CD14-positive monocyte (primary cell): ENCODE measurements around the gene XKR7. TPM values are rescaled to one million over a fixed set of nuclear protein-coding genes. Genes with fewer than 3 reads are reported as not detected.
A peak's percentile ranks its signal among the peaks of the same experiment; 100 is the strongest.

Source experiments
- DNase-seq, 3 donors: peaks; one replicate each; pipeline ENCODE4 v3.0.0-alpha.2; 2011 to 2022
- H2AFZ ChIP-seq: 2 replicates; pipeline ENCODE4 v1.6.0; 2012; ENCODE audit warnings: mild to moderate bottlenecking, low read depth, low read length, inconsistent platforms; ENCODE audit not compliant: insufficient read depth, poor library complexity, severe bottlenecking
- H3K27ac ChIP-seq, 2 donors: 1 replicate in 1 of 2; 2 replicates in 1 of 2; pipeline ENCODE4 v1.5.1; 2012 to 2013; ENCODE audit warnings: low read length in 2 of 2, control low read depth in 1 of 2, inconsistent platforms in 1 of 2, low read depth in 1 of 2, mild to moderate bottlenecking in 1 of 2
- H3K27me3 ChIP-seq, 2 donors: one replicate each; pipeline versions ENCODE4 v1.6.0 to v1.6.1; 2011 to 2013; ENCODE audit warnings: low read length in 2 of 2; ENCODE audit not compliant: control insufficient read depth in 2 of 2, insufficient read depth in 2 of 2
- H3K36me3 ChIP-seq, 2 donors: replicated peaks in 1 of 2; 1 replicate in 1 of 2; 2 replicates in 1 of 2; pipeline versions ENCODE4 v1.5.1 to v1.6.1; 2012 to 2013; ENCODE audit warnings: low read length in 2 of 2, control low read depth in 1 of 2, inconsistent platforms in 1 of 2, mild to moderate bottlenecking in 1 of 2; ENCODE audit not compliant: insufficient read depth in 2 of 2, control insufficient read depth in 1 of 2
- H3K4me1 ChIP-seq, 2 donors: 1 replicate in 1 of 2; 2 replicates in 1 of 2; pipeline versions ENCODE4 v1.5.1 to v1.6.1; 2012 to 2013; ENCODE audit warnings: low read length in 2 of 2, control low read depth in 1 of 2, inconsistent platforms in 1 of 2, mild to moderate bottlenecking in 1 of 2, moderate library complexity in 1 of 2; ENCODE audit not compliant: insufficient read depth in 2 of 2, control insufficient read depth in 1 of 2
- H3K4me2 ChIP-seq: replicated peaks from 2 replicates; pipeline ENCODE3; 2012; ENCODE audit warnings: low read length, moderate library complexity, mild to moderate bottlenecking; ENCODE audit not compliant: poor library complexity, severe bottlenecking; ENCODE audit errors: extremely low read depth
- H3K4me3 ChIP-seq, 3 experiments: fragments of 200-600 bp in 1 of 3; sonication (generic) in 1 of 3; replicated peaks in 1 of 3; 1 replicate in 2 of 3; 2 replicates in 1 of 3; pipeline ENCODE4 v1.5.1; 2011 to 2013; ENCODE audit warnings: low read length in 3 of 3, mild to moderate bottlenecking in 3 of 3, control low read depth in 2 of 3, low read depth in 2 of 3, inconsistent platforms in 1 of 3, moderate library complexity in 1 of 3
- H3K79me2 ChIP-seq: 2 replicates; pipeline ENCODE4 v1.6.0; 2012; ENCODE audit warnings: mild to moderate bottlenecking, control low read depth, inconsistent platforms, low read length, moderate library complexity; ENCODE audit not compliant: insufficient read depth
- H3K9ac ChIP-seq: 2 replicates; pipeline ENCODE4 v1.6.0; 2017; ENCODE audit warnings: low read length, mild to moderate bottlenecking; ENCODE audit not compliant: insufficient read depth, poor library complexity, severe bottlenecking
- H3K9me3 ChIP-seq, 2 donors: replicated peaks in 1 of 2; 1 replicate in 1 of 2; 2 replicates in 1 of 2; pipeline versions ENCODE4 v1.5.1 to v1.6.1; 2012 to 2013; ENCODE audit warnings: low read length in 2 of 2, control low read depth in 1 of 2; ENCODE audit not compliant: control insufficient read depth in 1 of 2, insufficient read depth in 1 of 2
- H4K20me1 ChIP-seq: 2 replicates; pipeline ENCODE4 v1.6.0; 2012; ENCODE audit warnings: mild to moderate bottlenecking, low read length, control low read depth, moderate library complexity; ENCODE audit not compliant: insufficient read depth
- H3K27ac Mint-ChIP-seq, 7 donors: one replicate each; pipeline ENCODE4 v1.8.0; 2020; ENCODE audit warnings: mild to moderate bottlenecking in 7 of 7, mixed read lengths in 7 of 7, moderate library complexity in 6 of 7, inconsistent platforms in 2 of 7
- H3K27me3 Mint-ChIP-seq, 3 donors: one replicate each; pipeline ENCODE4 v1.8.0; 2021 to 2022; ENCODE audit warnings: low read depth in 3 of 3, mild to moderate bottlenecking in 3 of 3, mixed read lengths in 3 of 3, moderate library complexity in 3 of 3, inconsistent platforms in 1 of 3
- H3K36me3 Mint-ChIP-seq, 2 donors: one replicate each; pipeline ENCODE4 v1.8.0; 2020; ENCODE audit warnings: mixed read lengths in 2 of 2, inconsistent platforms in 1 of 2, mild to moderate bottlenecking in 1 of 2
- H3K4me1 Mint-ChIP-seq: one replicate; pipeline ENCODE4 v1.8.0; 2020; ENCODE audit warnings: mild to moderate bottlenecking, mixed read lengths
- H3K4me3 Mint-ChIP-seq, 2 donors: one replicate each; pipeline ENCODE4 v1.8.0; 2020; ENCODE audit warnings: mild to moderate bottlenecking in 2 of 2, mixed read lengths in 2 of 2, moderate library complexity in 1 of 2
- H3K9me3 Mint-ChIP-seq, 7 donors: one replicate each; pipeline ENCODE4 v1.8.0; 2020 to 2022; ENCODE audit warnings: mixed read lengths in 7 of 7, mild to moderate bottlenecking in 6 of 7, moderate library complexity in 6 of 7, inconsistent platforms in 2 of 7
- WGBS: methylation state at CpG from one replicate; pipeline ENCODE4 v1.1.5; 2013; ENCODE audit warnings: missing lambda C conversion rate; ENCODE audit not compliant: insufficient coverage; 5-methylcytosine and 5-hydroxymethylcytosine counted together
- intact Hi-C, 2 donors: fragments of 100-400 bp; cut with micrococcal nuclease; formaldehyde crosslinking; loops; one replicate each; pipeline versions ENCODE4 v1.15.0 to v1.15.1; 2023
- polyA minus RNA-seq: library from RNA; depleted of rRNA, polyadenylated mRNA; stranded (reverse); fragments of >200 nt; gene quantifications from 2 replicates; pipeline ENCODE4 v1.2.3, GENCODE V29; 2012
- polyA plus RNA-seq, 3 donors: library from polyadenylated mRNA; depleted of rRNA in 1 of 3; unstranded in 2 of 3; stranded (reverse) in 1 of 3; fragments of 300-500 nt in 2 of 3; fragments of >200 nt in 1 of 3; fragmentation: Illumina TruSeq in 2 of 3; gene quantifications; 1 replicate in 2 of 3; 2 replicates in 1 of 3; pipeline ENCODE4 v1.2.3, GENCODE V29; 2012 to 2021
- total RNA-seq, 12 experiments: library from RNA in 1 of 12; stranded (reverse) in 1 of 12; fragments of 120-200 nt in 1 of 12; gene quantifications; one replicate each; pipeline ENCODE4 v1.2.4 and lab custom pipeline; 2013 to 2026; ENCODE audit warnings: mixed read lengths in 6 of 12, inconsistent platforms in 1 of 12
- TF ChIP-seq, protein P1 (sequence below): fragments of 200-600 bp; IDR thresholded peaks from one replicate; pipeline ENCODE4 v1.8.0; 2022; ENCODE audit warnings: antibody characterized with exemption, mild to moderate bottlenecking

The XKR7 gene, protein sequence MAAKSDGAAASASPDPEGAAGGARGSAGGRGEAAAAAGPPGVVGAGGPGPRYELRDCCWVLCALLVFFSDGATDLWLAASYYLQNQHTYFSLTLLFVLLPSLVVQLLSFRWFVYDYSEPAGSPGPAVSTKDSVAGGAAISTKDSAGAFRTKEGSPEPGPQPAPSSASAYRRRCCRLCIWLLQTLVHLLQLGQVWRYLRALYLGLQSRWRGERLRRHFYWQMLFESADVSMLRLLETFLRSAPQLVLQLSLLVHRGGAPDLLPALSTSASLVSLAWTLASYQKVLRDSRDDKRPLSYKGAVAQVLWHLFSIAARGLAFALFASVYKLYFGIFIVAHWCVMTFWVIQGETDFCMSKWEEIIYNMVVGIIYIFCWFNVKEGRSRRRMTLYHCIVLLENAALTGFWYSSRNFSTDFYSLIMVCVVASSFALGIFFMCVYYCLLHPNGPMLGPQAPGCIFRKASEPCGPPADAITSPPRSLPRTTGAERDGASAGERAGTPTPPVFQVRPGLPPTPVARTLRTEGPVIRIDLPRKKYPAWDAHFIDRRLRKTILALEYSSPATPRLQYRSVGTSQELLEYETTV
- total RNA-seq (2013) = 0.31 TPM
- polyA plus RNA-seq (under 1 TPM in 2 of 3 donors, not detected in 1; 0.02 to 0.43 TPM), polyA minus RNA-seq (0.14 and 0.16 TPM in 2 replicates), total RNA-seq (lab: John Stamatoyannopoulos, UW) (0.59 to 8.2 (median 1.4) reads per million in 11 experiments)

DNA sequence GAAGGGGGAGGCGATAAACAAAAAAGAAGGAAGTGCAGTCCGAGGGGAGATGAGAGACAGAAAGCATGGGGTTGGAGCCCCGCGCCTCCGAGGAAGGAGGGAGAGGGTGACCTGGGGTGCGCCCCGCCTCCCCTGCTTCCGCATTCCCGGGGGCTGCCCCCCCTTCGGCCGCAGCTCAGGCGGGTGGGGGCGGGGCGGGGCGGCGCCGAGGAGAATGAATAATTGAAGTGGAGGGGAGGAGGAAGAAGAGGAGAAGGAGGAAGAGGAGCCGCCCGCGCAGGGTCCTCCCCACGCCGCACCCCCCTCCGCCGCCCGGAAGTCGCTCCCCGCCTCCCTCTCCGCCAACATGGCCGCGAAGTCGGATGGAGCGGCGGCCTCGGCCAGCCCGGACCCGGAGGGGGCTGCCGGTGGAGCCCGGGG is at the start of gene XKR7:
XKR7 (plus strand) TSS at position 322 of the 420 bp plus-strand sequence; CDS start at position 347, 25 bp downstream.
- Histone ChIP-seq H3K4me3 (peak within 1 kb of the TSS; percentile 28 to 69 (median 41)), H2AFZ (no peak within 1 kb of the TSS), H4K20me1 (no peaks in the 10 kb centered on the region), H3K9me3 (no peaks in the 10 kb centered on the region), H3K9ac (no peak within 1 kb of the TSS), H3K27ac (no peak within 1 kb of the TSS), H3K4me2 (peak within 1 kb of the TSS; percentile 77), H3K79me2 (no peaks in the 10 kb centered on the region), H3K4me1 (peaks cover 8% of the 10 kb centered on the region in 2 donors), H3K36me3 (no peaks in the 10 kb centered on the region), H3K27me3 (peaks cover 15 to 27% of the 10 kb centered on the region in 2 donors)
- Mint-ChIP-seq H3K36me3 (no peaks in the 10 kb centered on the region), H3K27ac (no peak within 1 kb of the TSS), H3K4me1 (peaks cover 12% of the 10 kb centered on the region), H3K27me3 (peaks cover 31 to 38% (median 32%) of the 10 kb centered on the region in 3 donors), H3K4me3 (peak within 1 kb of the TSS; percentile 85 to 97), H3K9me3 (peaks cover 0 to 4% (median 0%) of the 10 kb centered on the region in 7 donors)
- peak; percentile 26 to 62 (median 31) for DNase-seq
- TF ChIP-seq, protein P1, sequence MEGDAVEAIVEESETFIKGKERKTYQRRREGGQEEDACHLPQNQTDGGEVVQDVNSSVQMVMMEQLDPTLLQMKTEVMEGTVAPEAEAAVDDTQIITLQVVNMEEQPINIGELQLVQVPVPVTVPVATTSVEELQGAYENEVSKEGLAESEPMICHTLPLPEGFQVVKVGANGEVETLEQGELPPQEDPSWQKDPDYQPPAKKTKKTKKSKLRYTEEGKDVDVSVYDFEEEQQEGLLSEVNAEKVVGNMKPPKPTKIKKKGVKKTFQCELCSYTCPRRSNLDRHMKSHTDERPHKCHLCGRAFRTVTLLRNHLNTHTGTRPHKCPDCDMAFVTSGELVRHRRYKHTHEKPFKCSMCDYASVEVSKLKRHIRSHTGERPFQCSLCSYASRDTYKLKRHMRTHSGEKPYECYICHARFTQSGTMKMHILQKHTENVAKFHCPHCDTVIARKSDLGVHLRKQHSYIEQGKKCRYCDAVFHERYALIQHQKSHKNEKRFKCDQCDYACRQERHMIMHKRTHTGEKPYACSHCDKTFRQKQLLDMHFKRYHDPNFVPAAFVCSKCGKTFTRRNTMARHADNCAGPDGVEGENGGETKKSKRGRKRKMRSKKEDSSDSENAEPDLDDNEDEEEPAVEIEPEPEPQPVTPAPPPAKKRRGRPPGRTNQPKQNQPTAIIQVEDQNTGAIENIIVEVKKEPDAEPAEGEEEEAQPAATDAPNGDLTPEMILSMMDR = no peak
- WGBS = under 1% methylated on average over 22 of the region's 38 CpGs
- intact Hi-C loops = loop anchor here in 1 of 2 donors (10.0 kb wide), 1 partner anchor 127 kb away; no protein-coding TSS in a partner anchor

DNA sequence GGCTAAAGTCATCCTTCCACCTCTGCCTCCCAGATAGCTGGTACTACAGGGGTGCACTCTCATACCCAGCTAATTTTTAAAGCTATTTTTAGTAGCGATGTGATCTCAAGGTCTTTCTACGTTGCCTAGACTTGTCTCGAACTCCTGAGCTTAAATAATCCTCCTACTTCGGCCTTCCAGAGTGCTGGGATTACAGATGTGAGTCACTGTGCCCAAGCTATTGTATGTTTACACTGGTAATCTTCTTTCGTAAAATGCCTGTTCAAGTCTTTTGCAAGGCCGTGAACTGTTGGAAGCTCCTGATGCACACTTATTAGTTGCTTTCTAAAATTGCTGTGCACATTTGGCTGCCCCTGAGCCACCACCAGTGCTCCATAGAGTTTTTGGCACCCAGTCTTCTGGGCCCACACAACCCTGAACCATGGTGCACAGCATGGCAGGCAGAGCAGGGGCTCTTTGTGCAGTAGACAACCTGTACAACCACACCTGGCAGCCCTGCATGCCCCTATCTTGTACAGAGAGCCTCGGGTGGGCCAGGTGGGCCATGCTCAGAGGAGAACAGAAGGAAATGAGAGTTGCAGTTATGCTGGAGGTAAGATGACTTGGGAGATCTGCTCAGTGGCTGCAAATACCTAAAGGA is 49.4 kb upstream of the XKR7 start:
- Histone ChIP-seq H3K36me3 (no peaks in the 10 kb centered on the region), H3K9ac (no peak overlapping the region), H3K4me3 (no peak overlapping the region), H3K27me3 (no peaks in the 10 kb centered on the region), H3K79me2 (no peaks in the 10 kb centered on the region), H2AFZ (peak overlapping the region; percentile 35), H3K9me3 (no peaks in the 10 kb centered on the region), H3K4me1 (no peaks in the 10 kb centered on the region), H3K4me2 (no peak overlapping the region), H3K27ac (no peak overlapping the region), H4K20me1 (no peaks in the 10 kb centered on the region)
- peaks cover 0 to 4% (median 1%) of the 10 kb centered on the region in 7 donors for H3K9me3 Mint-ChIP-seq
- H3K36me3 Mint-ChIP-seq = no peaks in the 10 kb centered on the region
- WGBS = 92% methylated on average over 6 of the region's 7 CpGs
- peaks cover 3 to 6% (median 4%) of the 10 kb centered on the region in 3 donors for H3K27me3 Mint-ChIP-seq
- TF ChIP-seq, protein P1 = no peak
- DNase-seq = no peak
- H3K27ac Mint-ChIP-seq = no peak overlapping the region
- intact Hi-C loops = no loop called here
- H3K4me3 Mint-ChIP-seq = peak overlapping the region in 1 of 2 donors; percentile 85
- H3K4me1 Mint-ChIP-seq = peaks cover 13% of the 10 kb centered on the region
